GM21529 (cell line): ENCODE data around the gene CNOT6.
A peak's percentile ranks its signal among the peaks of the same experiment; 100 is the strongest.
"Not testable (repeated sequence)": the region's sequence is repeated elsewhere in the genome, so short reads cannot be mapped to it uniquely, and the experiment has no call there.

ENCODE experiments used
- ATAC-seq: cut with Tn5 transposase; IDR thresholded peaks from one replicate; pipeline ENCODE4 v1.9.1; 2021; ENCODE audit not compliant: unreplicated experiment

CNOT6 gene

DNA sequence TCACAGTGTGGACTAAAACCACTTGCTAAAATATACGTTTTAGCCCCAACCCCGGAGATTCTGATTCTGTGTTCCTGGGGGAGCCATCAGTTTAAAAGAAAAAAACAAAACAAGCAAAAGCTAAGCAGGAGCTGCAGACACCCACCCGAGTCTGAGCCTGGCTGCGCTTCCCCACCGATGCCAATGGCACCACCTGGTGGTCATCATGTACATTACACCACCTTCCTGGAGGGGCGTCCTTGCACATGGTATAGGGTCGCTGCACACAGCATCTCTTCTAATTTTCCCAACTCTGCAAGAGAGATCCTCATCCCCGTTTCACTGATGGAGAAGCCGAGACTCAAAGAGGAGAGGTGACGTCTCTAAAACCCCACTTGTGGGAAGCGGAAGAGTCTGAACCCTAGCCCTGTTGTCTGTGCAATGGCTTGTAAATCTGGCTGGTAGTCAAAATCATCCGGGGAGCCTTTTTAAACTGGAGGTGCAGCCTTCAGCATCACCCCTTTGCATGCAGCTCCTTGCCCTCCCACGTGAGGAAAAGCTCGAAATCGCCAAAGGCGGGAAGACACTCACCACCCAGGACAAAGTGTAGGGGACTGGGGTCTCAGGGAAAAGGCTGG is 23.1 kb upstream of the CNOT6 start:
- ATAC-seq, result peak; percentile 76

DNA sequence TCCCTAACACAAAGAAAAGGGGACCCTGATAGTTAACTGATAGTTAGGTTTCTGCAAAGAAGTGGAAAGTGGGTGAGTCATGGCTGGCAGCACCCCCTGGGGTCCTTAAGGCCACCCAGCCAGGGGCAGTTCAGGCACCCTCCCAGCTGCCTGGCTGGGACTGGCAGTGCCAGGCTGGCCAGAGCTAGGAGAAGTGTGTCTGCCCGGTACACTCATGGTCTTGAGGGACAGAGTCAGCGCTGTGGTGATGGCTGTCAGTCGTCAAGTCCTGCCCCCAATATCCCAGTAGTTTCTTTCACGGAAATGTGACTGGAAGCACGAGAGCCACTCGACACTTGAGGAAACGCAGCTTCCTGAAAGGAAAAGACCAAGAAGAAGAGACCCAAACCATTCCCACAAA is 22.3 kb upstream of the CNOT6 start:
- ATAC-seq, result no peak

DNA sequence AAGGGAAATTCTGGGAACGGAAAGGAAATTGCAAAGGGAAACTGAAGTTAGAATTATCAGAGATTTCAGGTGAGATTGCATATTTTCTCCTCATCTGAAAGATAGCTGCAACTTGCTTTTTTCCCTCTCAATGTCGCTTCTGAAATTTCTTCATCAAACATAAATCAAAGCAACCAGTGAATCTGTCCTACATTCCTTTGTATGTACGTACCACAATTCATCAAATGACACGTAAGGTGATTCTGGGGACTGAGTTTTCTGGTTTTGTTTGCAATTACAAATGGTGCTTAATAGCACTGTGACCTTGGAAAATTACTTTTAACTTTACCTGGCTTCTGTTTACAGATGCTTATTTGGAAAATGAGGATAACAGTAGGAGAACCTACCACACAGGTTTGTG is 21.9 kb upstream of the CNOT6 start:
- ATAC-seq, result no peak

DNA sequence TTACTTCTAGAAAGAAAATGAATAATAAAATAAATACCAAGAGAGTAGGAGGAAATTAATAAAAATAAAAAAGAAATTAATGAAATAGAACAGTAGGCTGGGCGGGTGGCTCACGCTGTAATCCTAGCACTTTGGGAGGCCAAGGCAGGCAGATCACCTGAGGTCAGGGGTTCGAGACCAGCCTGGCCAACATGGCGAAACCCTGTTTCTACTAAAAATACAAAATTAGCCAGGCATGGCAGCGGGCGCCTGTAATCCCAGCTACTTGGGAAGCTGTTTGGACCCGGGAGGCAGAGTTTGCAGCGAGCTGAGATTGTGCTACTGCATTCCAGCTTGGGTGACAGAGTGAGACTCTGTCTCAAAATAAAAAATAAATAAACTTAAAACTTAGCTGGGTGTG is 20.8 kb upstream of the CNOT6 start:
- not testable (repeated sequence) for ATAC-seq

DNA sequence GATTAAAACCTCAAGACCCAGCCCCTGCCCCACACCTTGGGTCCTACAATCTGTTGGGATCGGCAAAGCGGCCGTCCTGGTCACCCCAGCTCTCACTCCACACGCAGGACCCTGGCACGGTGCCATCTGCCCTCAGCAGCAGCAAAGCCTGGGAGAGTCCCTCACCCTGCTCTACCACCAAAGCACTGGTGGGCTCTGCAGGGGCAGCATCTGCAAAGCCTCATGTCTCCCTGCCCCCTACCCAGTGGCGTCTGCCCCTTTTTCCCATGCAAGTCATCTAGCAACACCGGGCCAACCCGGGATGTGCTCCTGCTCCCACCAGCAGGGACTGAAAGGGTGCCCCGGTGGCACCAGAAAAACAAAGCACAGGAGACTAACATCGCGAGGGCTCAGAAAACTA is 19.6 kb upstream of the CNOT6 start:
- ATAC-seq, result no peak

DNA sequence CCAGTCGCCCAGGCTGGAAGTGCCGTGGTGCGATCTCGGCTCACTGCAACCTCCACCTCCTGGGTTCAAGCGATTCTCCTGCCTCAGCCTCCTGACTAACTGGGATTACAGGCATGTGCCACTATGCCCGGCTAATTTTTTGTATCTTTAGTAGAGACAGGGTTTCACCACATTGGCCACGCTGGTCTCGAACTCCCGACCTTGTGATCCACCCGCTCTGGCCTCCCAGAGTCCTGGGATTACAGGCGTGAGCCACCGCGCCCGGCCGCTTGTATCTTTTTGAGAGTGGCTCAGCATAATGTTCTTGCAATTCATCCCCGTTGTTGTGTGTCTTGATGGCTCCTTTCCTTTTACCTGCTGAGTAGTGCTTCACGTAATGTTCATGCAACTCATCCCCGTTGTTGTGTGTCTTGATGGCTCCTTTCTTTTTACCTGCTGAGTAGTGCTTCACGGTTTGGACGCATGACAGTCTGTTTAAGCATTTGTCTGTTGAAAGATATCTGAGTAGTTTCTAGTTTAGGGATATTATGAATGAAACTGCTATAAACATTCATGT is 18.1 kb upstream of the CNOT6 start:
- ATAC-seq, result not testable (repeated sequence)

DNA sequence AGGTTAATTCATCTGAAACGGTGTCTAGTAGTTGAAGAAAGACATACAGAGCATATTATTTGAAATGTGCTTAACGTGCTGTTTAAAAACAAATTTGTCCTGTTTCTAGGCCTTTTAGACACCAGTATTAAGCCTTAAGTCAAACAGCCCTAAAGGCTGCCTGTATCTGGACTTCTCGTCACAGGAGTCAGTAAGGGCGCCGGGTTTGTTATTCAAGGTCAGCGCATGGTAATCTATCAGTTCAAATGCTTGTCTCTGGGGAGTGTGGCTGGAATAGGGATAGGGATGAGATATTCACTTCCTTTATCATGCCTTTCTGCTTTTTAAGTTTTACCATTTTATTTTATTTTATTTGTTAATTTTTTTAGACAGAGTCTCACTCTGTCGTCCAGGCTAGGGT is 9.4 kb upstream of the CNOT6 start:
- ATAC-seq, result no peak

DNA sequence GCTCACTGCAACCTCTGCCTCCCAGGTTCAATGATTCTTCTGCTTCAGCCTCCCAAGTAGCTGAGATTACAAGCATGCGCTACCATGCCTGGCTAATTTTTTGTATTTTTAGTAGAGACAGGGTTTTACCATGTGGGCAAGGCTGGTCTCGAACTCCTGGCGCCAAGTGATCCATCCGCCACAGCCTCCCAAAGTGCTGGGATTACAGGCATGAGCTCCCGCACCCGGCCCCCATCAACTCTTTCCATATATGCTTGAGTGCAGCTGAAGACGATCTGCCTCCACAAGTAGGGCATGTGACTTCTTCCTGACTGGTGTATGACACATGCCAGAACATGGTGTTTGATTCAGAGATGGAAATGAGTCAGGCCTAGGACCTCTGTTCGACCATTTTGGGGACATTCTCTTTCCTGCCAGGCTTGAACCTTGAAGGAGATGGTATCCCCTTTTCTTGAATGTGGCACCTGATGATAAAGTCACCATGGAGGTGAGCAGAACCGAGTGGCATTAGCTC is 7.5 kb upstream of the CNOT6 start:
- no peak for ATAC-seq

DNA sequence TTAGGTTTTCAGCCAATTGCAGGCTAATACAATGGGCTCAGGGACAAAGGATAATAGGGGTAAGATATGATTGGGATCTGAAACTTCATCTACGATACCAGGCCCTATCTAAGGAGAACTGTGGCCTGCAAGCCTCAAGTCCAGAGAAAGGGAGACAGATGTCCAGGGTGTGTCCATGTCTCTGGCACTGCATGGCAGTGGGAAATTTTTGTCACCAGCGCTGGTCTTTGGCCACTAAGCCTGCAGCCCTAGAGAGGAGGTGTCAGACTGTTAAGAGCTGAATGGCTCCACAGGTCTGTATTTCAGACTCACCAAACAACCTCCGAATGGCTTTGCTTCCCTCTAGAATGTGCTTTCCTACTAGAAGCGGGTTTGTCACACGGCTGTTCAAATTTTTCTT is 6.6 kb upstream of the CNOT6 start:
- ATAC-seq, result no peak

DNA sequence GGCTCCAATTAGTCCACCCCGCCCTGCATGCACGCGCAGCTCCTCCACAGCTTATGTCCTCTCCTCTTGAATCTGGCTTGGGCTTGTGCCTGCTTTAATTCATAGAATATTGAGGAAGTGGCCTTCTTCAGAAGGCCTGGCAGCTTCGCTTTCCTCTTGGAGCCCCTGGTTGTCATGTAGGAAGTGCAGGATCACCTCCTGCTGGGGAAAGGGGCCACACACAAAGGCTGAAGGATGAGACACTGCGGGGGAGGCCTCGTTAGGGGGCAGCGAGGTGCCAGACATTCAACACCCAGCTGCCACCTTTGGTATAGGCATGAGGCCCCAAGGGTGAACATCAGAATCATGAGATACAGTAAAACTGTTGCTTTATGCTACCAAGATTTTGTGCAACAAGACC is 2.7 kb upstream of the CNOT6 start:
- ATAC-seq, result no peak

DNA sequence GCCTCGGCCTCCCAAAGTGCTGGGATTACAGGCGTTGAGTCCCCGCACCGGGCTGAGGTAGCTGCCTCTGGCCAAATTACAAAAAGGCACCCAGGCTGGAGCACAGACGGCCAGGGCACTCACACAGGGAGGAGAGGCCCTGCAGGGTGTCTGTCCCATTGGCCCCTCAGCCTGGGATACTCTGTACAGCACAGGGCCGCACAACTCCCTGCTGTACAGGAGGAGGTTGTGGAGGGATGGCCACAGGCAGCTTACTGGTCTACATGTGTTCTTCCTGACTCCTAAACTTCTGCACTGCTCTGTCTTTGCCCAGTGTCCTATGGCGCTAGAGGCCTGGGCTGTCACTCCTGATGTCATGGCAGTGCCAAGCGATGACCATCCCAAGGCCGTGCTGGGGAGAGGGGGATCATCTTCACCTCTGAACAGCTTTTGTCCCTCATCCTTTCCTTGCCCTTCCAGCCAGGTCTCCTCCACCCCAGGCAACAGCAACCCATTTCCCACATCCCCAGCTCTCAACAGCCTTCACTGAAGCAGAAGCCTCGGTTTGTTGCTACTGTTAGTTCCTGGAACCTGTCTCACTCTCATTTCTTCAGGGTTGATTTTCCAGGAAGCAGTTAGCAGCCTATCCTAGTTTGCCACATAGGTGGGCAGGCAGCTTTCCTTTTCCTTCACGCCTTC is 1.8 kb upstream of the CNOT6 start:
- no peak for ATAC-seq

DNA sequence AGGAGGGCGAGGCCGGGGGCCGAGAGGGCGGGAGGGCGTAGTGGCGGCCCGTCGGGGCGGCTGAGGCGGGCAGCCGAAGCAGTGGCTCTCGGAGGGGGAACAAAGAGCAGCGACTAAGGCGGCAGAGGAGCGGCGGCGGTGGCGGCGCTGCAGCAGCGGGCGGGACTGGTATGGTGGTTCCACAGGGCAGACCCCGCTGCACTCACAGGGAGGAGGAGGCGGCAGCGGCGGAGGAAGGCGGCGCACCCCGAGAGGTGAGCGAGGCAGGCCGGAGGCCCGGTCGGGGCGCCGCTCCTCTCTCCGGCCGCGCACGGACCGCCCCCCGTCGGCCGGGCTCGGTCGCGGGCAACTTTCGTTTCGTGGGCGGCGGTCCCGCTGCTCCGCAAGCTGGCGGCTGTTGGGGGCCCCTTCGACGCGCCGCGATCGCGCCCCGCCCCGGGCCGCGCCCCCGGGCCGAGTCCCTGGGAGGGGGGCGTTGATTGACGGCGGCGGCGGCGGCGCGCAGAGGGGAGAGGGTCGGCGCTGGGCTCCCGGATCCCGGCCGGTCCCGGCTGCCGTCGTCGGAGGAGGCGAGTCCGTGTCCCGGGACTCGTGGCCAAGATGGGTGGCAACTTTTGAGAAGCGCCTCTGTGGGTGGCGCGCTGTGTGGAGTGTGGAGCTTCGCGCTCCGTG is 467 bp downstream of the CNOT6 start:
- ATAC-seq, result peak; percentile 37

DNA sequence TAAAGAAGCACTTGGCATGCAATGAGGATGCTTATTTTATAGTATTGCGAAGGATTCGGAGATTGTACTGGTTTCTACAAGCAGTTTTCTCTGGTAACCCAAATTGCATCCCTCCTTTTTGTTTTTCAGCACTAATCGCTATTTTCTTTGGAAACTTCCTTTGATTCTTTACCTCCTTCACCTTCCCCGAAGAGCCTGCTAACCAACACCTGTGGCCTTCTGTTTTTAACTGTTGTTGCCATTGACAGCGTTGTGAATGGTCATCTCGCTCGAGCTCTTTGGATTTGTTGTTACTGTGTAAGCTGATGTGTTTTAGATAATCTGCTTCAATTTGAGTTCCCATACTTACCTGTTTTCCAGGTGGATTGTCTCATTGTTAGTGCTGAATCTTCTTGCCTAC is 1.1 kb downstream of the CNOT6 start:
- no peak for ATAC-seq

DNA sequence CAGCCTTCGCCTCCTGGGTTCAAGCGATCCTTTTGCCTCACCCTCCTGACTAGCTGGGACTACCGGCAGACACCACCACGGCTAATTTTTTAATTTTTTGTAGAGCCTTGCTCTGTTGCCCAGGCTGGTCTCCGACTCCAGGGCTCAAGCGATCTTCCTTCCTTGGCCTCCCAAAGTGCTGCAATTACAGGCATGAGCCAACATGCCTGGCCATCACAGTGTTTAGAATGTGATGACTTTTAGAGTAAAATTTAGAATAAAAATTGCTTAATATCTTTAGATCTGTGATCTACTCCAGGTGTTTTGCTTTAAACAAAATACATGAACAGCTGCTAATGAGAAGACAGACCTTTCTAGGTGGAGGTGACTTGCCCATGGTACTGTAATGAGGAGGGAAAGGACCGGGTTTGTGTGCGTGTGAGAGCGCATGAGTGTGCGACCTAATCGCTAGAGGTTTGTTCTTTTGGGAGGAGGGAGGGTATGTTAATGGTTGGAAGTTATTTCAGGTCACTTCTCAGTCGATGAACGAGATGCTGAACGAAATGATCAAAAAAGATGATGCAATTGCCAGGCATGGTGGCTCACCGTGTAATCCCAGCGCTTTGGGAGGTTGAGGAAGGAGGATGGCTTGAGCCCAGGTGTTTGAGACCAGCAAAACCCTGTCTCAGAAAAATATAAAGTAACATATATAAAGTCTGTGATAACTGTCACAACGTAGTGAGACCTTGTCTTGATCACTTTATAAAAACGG is 2.0 kb downstream of the CNOT6 start:
- ATAC-seq, result no peak

DNA sequence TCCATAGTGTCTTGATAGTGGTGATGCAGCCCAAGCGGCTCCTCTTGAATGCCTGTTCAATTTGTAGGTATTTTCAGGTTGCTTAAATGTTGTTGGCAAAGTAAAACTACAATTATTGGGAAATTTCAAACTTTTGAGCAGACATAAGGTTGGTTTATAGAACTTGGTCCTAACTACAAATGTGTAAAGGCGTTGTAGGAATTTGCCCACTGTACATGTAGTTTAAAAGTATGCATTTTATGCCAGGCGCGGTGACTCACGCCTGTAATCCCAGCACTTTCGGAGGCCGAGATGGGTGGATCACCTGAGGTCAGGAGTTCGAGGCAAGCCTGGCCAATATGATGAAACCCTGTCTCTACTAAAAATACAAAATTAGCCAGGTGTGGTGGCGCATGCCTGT is 2.6 kb downstream of the CNOT6 start:
- ATAC-seq, result not testable (repeated sequence)

DNA sequence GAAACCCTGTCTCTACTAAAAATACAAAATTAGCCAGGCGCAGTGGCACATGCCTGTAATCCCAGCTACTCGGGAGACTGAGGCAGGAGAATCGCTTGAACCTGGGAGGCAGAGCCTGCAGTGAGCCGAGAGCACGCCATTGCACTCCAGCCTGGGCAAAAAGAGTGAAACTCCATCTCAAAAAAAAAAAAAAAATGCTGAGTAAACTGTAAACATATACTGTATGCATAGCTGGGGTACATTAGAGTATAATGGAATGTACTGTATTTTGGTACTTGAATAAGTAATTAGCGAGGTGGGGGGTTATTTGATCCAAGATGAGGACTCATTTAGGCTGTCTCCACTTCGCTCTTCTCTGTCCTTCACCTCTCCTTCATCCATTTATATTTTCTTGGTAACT is 3.7 kb downstream of the CNOT6 start:
- ATAC-seq, result not testable (repeated sequence)

DNA sequence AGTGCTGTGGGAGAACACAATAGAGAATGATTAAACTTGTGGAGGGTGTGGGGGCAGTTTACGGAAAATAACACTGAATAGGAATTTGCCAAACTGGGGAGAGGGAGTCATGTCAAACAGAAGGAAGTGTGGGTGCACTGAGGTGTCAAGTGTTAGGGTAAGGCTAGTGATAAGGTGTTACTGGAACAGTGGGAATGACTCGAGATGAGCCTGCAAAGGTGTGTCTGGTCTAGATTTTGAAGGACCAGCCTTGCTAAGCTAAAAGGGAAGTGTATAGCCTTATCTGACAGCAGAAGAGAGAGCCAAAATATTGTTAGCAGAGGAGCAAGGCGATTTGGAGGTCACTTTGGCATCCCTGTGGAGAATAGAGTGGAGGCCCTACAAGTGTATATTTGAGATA is 4.2 kb downstream of the CNOT6 start:
- no peak for ATAC-seq

DNA sequence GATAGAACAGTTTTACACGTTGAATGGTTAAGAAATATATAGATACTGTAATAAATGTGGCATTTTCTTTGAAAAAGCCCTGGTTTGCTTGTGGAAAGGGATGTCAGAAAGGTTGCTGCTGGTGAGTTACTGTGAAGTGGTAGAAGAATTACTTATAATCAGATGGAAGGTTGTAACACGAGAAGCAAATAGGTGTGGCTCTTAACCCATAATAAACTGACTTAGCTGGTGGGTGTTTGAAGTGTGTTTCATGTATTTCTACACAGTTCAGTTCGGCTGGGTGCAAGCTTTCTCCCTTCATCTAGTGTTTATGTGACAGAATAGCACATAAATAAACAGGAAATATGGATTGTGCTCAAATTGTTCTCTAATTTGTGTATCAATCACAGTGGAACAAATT is 5.5 kb downstream of the CNOT6 start:
- ATAC-seq, result no peak

DNA sequence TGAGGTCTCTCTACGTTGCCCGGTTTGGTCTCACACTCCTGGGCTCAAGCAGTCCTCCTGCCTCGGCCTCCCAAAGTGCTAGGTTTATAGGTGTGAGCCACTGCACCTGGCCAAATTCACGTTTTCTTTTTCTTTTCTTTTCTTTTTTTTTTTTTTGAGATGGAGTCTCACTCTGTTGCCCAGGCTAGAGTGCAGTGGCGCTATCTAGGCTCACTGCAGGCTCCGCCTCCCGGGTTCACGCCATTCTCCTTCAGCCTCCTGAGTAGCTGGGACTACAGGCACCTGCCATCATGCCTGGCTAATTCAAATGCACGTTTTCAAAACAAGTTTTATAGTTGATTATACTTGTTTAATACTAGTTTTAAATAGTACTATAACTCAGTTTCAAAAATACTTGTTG is 6.1 kb downstream of the CNOT6 start:
- ATAC-seq, result not testable (repeated sequence)

DNA sequence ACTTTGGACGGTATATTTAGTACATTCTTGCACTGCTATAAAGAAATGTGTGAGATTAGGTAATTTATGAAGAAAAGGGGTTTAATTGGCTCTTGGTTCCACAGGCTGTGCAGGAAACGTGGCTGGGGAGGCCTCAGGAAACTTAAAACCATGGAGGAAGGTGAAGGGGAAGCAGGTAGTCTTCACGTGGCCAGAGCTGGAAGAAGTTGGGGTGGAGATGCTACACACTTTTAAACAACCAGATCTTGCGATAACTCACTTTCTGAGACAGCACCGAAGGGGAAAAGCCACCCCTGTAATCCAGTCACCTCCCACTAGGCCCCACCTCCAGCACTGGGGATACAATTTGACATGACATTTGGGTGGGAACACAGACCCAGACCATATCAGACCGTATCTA is 13.5 kb downstream of the CNOT6 start:
- ATAC-seq, result no peak

DNA sequence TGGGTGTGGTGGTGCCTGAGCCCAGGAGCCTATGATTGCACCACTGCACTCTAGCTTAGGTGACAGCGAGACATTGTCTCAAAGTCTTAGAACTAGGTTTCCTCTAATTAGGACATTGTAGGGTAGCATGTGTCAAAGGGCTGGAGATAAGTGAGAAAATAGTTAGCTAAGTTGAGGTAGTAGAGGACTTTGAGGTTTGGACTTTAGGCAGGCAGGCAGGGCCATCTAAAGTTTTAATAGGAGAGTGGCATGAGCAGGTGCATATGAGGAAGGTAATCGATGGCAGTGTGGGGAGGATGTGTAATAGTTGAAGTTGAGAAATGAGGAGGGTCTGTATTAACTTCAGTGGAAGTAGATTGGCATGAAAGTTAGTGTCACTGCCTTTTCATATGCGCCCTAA is 21.1 kb downstream of the CNOT6 start:
- ATAC-seq, result no peak
